GM18505 (cell line): ENCODE data around the gene PPHLN1.
"Not testable (repeated sequence)": the region's sequence is repeated elsewhere in the genome, so short reads cannot be mapped to it uniquely, and the experiment has no call there.

ENCODE experiments used
- ATAC-seq: cut with Tn5 transposase; IDR thresholded peaks from one replicate; pipeline ENCODE4 v1.9.1; 2021; ENCODE audit not compliant: unreplicated experiment
- POLR2A ChIP-seq: IDR thresholded peaks from 4 replicates; pipeline ENCODE4 v1.6.1; 2011; ENCODE audit warnings: borderline replicate concordance; ENCODE audit not compliant: insufficient read depth, insufficient read length; ENCODE audit errors: extremely low read depth

The PPHLN1 gene

GRCh38 chr12:42332301-42333285, 6.6 kb downstream of the PPHLN1 start:
- no peak for TF ChIP-seq POLR2A
- peak; percentile 63 for ATAC-seq

GRCh38 chr12:42336286-42336685, 10.3 kb downstream of the PPHLN1 start:
- TF ChIP-seq POLR2A, result no peak
- ATAC-seq, result no peak

DNA sequence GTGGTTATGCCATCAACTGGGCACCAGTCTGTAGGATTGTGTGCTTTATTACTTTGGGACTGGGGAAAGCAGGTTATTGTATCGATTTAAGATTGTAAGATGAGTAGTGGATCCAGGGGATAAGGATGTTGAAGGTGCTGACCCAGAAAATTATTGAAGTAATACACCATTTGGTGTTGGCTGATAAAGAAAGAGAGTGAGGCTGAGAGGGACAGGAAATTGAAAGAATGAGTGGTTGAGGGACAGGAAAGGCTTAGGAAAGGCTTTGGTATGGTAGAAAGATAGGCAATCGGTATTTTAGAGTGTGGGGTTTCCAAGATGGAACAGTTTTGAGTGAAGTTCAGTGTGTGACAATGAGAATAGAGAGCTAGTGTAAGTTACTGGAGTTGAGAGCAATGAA, 12.3 kb downstream of the PPHLN1 start:
- TF ChIP-seq POLR2A, result no peak
- no peak for ATAC-seq

DNA sequence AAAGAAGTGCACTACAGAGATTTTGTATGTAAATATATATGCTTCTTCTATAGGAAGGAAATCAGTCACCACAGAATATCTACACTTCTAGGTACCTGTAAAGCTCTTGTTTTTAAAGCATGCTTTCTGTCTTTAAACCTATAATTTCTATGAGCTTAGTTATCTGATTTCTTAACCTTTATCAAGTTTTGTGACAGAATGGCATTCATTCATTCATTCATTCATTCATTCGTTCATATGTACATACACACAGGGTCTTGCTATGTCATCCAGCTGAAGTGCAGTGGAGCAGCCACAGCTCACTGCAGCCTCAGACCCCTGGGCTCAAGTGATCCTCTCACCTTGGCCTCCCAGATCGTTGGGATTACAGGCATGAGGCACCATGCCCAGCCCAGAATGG, 16.1 kb downstream of the PPHLN1 start:
- ATAC-seq, result no peak
- no peak for TF ChIP-seq POLR2A

GRCh38 chr12:42343721-42344120, 17.8 kb downstream of the PPHLN1 start:
- ATAC-seq, result no peak

GRCh38 chr12:42346403-42347002, 20.5 kb downstream of the PPHLN1 start:
- ATAC-seq, result no peak
- no peak for TF ChIP-seq POLR2A

More at GRCh38 chr12:42343721-42344120, 17.8 kb downstream of the PPHLN1 start:
- no peak for TF ChIP-seq POLR2A

DNA sequence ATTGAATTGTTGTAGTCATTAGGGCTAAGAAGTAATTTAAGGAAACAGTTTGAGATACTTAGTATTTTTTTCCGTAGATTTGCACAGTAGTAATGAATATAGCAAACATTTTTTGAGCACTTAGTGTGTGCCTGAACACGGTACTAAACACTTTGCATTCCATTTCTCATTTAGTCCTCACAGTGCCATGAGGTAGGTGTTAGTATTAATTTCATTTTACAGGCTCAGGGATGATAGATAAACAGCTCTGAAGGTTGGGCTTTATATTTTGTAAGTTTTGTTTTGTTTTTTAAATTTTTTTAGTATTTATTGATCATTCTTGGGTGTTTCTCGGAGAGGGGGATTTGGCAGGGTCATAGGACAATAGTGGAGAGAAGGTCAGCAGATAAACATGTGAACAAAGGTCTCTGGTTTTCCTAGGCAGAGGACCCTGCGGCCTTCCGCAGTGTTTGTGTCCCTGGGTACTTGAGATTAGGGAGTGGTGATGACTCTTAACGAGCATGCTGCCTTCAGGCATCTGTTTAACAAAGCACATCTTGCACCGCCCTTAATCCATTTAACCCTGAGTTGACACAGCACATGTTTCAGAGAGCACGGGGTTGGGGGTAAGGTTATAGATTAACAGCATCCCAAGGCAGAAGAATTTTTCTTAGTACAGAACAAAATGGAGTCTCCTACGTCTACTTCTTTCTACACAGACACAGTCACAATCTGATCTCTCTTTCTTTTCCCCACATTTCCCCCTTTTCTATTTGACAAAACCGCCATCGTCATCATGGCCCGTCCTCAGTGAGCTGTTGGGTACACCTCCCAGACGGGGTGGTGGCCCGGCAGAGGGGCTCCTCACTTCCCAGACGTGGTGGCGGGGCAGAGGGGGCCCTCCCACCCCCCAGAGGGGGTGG, 23.4 kb downstream of the PPHLN1 start:
- ATAC-seq, result not testable (repeated sequence)

- ATAC-seq, result not testable (repeated sequence)
Measured at GRCh38 chr12:42350021-42350407, 24.0 kb downstream of the PPHLN1 start.

GRCh38 chr12:42356344-42356743, 30.4 kb downstream of the PPHLN1 start:
- TF ChIP-seq POLR2A, result no peak
- no peak for ATAC-seq

- ATAC-seq, result no peak
- no peak for TF ChIP-seq POLR2A
Measured at GRCh38 chr12:42360747-42361403, 34.9 kb downstream of the PPHLN1 start.

DNA sequence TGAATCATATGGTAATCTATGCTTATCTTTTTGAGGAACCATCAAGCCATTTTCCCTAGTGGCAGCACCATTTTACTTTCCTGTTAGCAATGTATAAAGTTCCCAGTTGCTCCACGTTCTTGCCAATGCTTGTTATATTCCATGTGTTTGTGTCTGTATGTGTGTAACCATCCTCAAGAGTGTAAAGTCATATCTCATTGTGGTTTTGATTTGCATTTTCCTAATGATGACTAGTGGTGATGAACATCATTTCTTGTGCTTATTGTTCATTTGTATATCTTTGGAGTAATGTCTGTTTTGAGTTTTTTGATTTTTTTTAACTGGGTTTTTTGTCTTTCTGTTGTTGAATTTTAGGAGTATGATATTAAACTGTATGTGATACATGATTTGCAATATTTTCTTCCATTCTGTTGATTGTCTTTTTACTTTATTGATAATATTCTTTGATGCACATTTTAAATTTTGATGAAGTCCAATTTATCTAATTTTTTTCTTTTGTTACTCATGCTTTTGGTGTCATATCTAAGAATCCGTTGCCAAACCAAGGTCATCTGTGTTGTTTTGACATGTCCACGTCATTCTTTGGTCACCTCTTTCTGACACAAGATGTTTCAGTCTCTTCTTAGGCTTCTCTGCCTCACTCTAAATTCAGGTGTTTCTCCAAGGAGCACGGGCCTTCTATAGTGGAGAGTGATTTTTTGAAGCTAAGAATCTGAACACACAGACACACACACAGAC, 36.1 kb downstream of the PPHLN1 start:
- TF ChIP-seq POLR2A, result no peak
- no peak for ATAC-seq

DNA sequence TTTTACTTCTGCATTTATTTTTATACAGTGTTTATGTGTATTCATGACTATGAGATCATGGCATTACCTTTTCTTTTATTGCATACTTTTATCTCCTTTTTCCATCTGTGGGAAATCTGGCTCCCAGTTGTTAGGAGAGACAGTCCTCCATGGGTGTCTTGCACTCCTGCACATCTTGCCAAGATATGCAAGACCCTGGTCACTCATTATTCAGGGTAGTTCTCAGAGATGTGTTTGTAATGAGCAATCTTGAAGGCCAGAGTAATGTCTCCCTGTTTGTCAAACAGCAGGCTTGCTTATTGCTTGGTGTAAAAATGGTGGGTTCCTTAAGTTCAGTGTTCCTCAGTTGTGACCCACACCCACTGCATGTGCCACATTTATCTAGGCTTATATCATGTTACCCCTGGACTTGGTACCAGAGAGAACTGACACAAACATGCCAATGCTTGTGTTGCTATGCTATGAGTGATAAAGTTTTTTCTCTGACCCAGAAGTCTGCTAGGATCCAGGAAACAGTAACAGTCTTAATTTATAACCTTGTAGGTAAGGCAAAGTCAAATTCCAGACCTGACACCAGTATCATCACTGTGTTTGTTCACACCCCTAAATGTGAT, 36.8 kb downstream of the PPHLN1 start:
- TF ChIP-seq POLR2A, result no peak
- ATAC-seq, result no peak

GRCh38 chr12:42364692-42365091, 38.7 kb downstream of the PPHLN1 start:
- no peak for TF ChIP-seq POLR2A
- ATAC-seq, result no peak
